Transverse colon (tissue), 4 donors: Measurements from ENCODE around the gene N4BP2. TPM values are rescaled to one million over a fixed set of nuclear protein-coding genes. Genes with fewer than 3 reads are reported as not detected.
"Not testable (repeated sequence)": the region's sequence is repeated elsewhere in the genome, so short reads cannot be mapped to it uniquely, and the experiment has no call there.

Experiments used
- DNase-seq: peaks from one replicate; pipeline ENCODE4 v3.0.0-alpha.2; 2019
- H3K27ac ChIP-seq, 4 donors: fragments of 200-600 bp; sonication (generic); 2 replicates each; pipeline ENCODE4 v1.5.1; 2016 to 2018; ENCODE audit warnings: inconsistent platforms in 4 of 4
- H3K27me3 ChIP-seq: fragments of 200-600 bp; sonication (generic); 2 replicates; pipeline ENCODE4 v1.5.1; 2017; ENCODE audit warnings: inconsistent platforms
- H3K36me3 ChIP-seq, 4 donors: fragments of 200-600 bp; sonication (generic); 2 replicates each; pipeline ENCODE4 v1.5.1; 2017 to 2019; ENCODE audit warnings: inconsistent platforms in 4 of 4
- H3K4me1 ChIP-seq, 4 donors: fragments of 200-600 bp; sonication (generic); 2 replicates each; pipeline ENCODE4 v1.5.1; 2017 to 2020; ENCODE audit warnings: inconsistent platforms in 4 of 4
- H3K4me3 ChIP-seq, 4 donors: fragments of 200-600 bp; sonication (generic); 1 replicate in 1 of 4; 2 replicates in 3 of 4; pipeline versions ENCODE4 v1.5.1 to v1.6.1; 2017 to 2019; ENCODE audit warnings: inconsistent platforms in 4 of 4
- H3K9me3 ChIP-seq, 2 donors: fragments of 200-600 bp; sonication (generic); 2 replicates each; pipeline ENCODE4 v1.5.1; 2017 to 2019; ENCODE audit warnings: inconsistent platforms in 2 of 2
- CTCF ChIP-seq, 5 experiments: fragments of 200-600 bp in 3 of 5; fragments of 450-650 bp in 2 of 5; sonication (generic) in 3 of 5; IDR thresholded peaks; 1 replicate in 2 of 5; 2 replicates in 3 of 5; pipeline ENCODE4 v1.5.1; 2016 to 2017; ENCODE audit warnings: antibody characterized with exemption in 5 of 5, inconsistent platforms in 3 of 5, mild to moderate bottlenecking in 2 of 5, moderate library complexity in 1 of 5
- EP300 ChIP-seq: sonication (generic); formaldehyde crosslinking; IDR thresholded peaks from one replicate; pipeline ENCODE4 v1.6.1; 2017; ENCODE audit warnings: antibody characterized with exemption, low read depth
- POLR2A ChIP-seq: fragments of 450-650 bp; IDR thresholded peaks from one replicate; pipeline ENCODE4 v1.6.1; 2016; ENCODE audit warnings: antibody characterized with exemption, mild to moderate bottlenecking, moderate library complexity
- POLR2AphosphoS5 ChIP-seq, 3 donors: sonication (generic); formaldehyde crosslinking; IDR thresholded peaks; one replicate each; pipeline ENCODE4 v1.6.1; 2016; ENCODE audit warnings: antibody characterized with exemption in 3 of 3
- WGBS, 2 donors: methylation state at CpG; one replicate each; pipeline ENCODE4 v1.1.5; 2018; ENCODE audit warnings: low coverage in 1 of 2; 5-methylcytosine and 5-hydroxymethylcytosine counted together
- in situ Hi-C, 4 donors: fragments of 200-750 bp; cut with MboI; loops; one replicate each; pipeline versions ENCODE4 v1.15.0 to v1.15.1; 2017; ENCODE audit warnings: low sequenced_read_pairs in 3 of 4, low pct_ligation_motif_present in 1 of 4, low pct_unique_long_range_greater_than_20kb in 1 of 4
- intact Hi-C: fragments of 100-400 bp; cut with DNase I; formaldehyde crosslinking; loops from one replicate; pipeline ENCODE4 v1.15.1; 2023; ENCODE audit warnings: low total_unique reads
- total RNA-seq, 4 donors: library from RNA; depleted of rRNA; stranded (reverse); fragments of >200 nt; gene quantifications; one replicate each; pipeline ENCODE4 v1.1.0, GENCODE V29; 2016

N4BP2 gene
- total RNA-seq, 4 donors from 2014 or later, result 7.9 to 19.5 (median 12.5) TPM

- intact Hi-C loops, result no loop called here
- in situ Hi-C loops, result no loop called here
- no peak for DNase-seq
- H3K36me3 ChIP-seq, result peaks cover 0 to 1% (median 0%) of the 10 kb centered on the region in 4 donors
- no peaks in the 10 kb centered on the region for H3K4me1 ChIP-seq
- no peak overlapping the region for H3K4me3 ChIP-seq
- H3K27me3 ChIP-seq, result no peaks in the 10 kb centered on the region
- no peak for TF ChIP-seq POLR2AphosphoS5 (IDR thresholded peaks at IDR 0.05)
- TF ChIP-seq POLR2A, result no peak
- TF ChIP-seq EP300, result no peak
- TF ChIP-seq CTCF (IDR thresholded peaks at IDR 0.05), result no peak
- no peaks in the 10 kb centered on the region for H3K9me3 ChIP-seq
- 87 to 100% methylated on average over 1 of the region's 1 CpG for WGBS, 2 donors
- H3K27ac ChIP-seq, result no peak overlapping the region
Measured at GRCh38 chr4:40132816-40133215, 76.2 kb downstream of the N4BP2 start.

GRCh38 chr4:40134206-40134917 lies 77.7 kb downstream of the N4BP2 start:
- intact Hi-C loops, result no loop called here
- 82% methylated on average over 1 of the region's 1 CpG; no CpG with 5 or more reads in 1 of the 2 donors for WGBS, 2 donors
- no peaks in the 10 kb centered on the region for H3K27me3 ChIP-seq
- no peak for DNase-seq
- no peaks in the 10 kb centered on the region for H3K9me3 ChIP-seq
- in situ Hi-C loops, result no loop called here
- H3K27ac ChIP-seq, result no peak overlapping the region
- no peaks in the 10 kb centered on the region for H3K36me3 ChIP-seq
- no peak overlapping the region for H3K4me3 ChIP-seq
- TF ChIP-seq POLR2AphosphoS5 (IDR thresholded peaks at IDR 0.05), result no peak
- no peak for TF ChIP-seq CTCF (IDR thresholded peaks at IDR 0.05)
- TF ChIP-seq EP300, result no peak
- no peak for TF ChIP-seq POLR2A
- H3K4me1 ChIP-seq, result no peaks in the 10 kb centered on the region

DNA sequence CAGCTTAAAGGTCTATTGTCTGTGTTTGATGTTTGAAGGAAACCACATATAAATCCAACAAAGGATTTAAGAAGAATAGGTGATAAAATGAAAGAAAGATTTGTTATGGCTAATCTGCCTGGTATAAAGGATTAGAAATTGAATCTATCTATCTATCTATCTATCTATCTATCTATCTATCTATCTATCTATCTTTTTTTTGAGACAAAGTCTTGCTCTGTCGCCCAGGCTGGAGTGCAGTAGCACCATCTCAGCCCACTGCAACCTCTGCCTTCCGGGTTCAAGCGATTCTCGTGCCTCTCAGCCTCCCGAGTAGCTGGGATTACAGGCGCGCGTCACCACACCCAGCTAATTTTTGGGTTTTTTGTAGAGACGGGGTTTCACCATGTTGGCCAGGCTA lies 79.6 kb downstream of the N4BP2 start:
- 88 to 96% methylated on average over 9 of the region's 9 CpGs for WGBS, 2 donors
- H3K36me3 ChIP-seq, H3K27ac ChIP-seq, DNase-seq, H3K9me3 ChIP-seq, H3K4me1 ChIP-seq, H3K4me3 ChIP-seq, in situ Hi-C loops, intact Hi-C loops, H3K27me3 ChIP-seq: not testable (repeated sequence)

DNA sequence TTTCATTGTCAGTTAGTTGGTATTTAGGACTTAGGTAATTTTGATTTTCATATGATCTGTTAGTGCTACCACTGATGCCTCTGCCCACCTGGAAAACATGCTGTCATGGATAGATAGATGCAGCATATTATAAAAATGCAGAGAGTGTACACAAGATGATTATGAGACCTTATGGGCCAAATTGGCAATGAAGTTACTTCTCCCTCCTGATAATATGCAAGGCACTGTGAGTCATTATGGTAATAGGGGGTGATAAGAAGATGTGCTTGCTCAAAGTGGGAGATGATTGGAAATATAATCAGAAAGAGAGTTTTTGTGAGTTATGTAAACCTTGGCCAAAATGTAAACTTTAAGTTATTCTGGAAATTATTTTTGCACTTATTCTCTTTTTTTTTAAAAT lies 83.5 kb downstream of the N4BP2 start:
- H3K4me1 ChIP-seq, result no peaks in the 10 kb centered on the region
- no peaks in the 10 kb centered on the region for H3K27me3 ChIP-seq
- H3K9me3 ChIP-seq, result no peaks in the 10 kb centered on the region
- no peak for DNase-seq
- in situ Hi-C loops (no loop called here), intact Hi-C loops (no loop called here)
- TF ChIP-seq EP300 (no peak), CTCF (IDR thresholded peaks at IDR 0.05) (no peak), POLR2A (no peak), POLR2AphosphoS5 (IDR thresholded peaks at IDR 0.05) (no peak)
- no peak overlapping the region for H3K4me3 ChIP-seq
- H3K36me3 ChIP-seq, result no peaks in the 10 kb centered on the region
- no peak overlapping the region for H3K27ac ChIP-seq

GRCh38 chr4:40140597-40140996 lies 83.9 kb downstream of the N4BP2 start:
- H3K36me3 ChIP-seq, intact Hi-C loops, in situ Hi-C loops, H3K4me1 ChIP-seq, H3K9me3 ChIP-seq, H3K4me3 ChIP-seq, DNase-seq, H3K27me3 ChIP-seq, H3K27ac ChIP-seq: not testable (repeated sequence)
- WGBS, 2 donors, result 94% methylated on average over 4 of the region's 4 CpGs; no CpG with 5 or more reads in 1 of the 2 donors
